HCEC 1CT (cell line): ENCODE data around the gene DICER1.
A peak's percentile ranks its signal among the peaks of the same experiment; 100 is the strongest.

Experiments
- DNase-seq: peaks from one replicate; pipeline ENCODE4 v3.0.0-alpha.2; 2017

DICER1 gene

GRCh38 chr14:95117937-95118721 lies 39.2 kb downstream of the DICER1 start:
- no peak for DNase-seq

DNA sequence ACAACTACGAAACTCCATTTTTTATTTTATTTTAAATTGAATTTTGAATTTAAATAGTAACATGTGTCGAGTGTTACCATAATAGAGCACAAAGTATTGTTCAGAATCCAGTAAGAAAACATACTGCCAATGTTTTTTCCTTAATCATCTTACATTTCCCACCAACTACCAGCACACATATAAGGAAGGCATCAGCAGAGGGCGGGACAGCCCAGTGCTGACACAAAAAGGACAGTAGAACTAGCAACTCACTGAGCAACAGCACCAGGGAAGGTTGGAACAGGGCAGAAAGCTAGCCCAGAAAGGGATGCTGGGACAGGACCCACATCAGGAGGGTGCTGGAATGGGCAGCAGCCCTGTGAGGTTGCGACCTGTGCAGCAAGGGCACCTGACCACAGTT lies 43.9 kb downstream of the DICER1 start:
- no peak for DNase-seq

GRCh38 chr14:95111507-95112164 lies 45.7 kb downstream of the DICER1 start:
- DNase-seq, result no peak

DNA sequence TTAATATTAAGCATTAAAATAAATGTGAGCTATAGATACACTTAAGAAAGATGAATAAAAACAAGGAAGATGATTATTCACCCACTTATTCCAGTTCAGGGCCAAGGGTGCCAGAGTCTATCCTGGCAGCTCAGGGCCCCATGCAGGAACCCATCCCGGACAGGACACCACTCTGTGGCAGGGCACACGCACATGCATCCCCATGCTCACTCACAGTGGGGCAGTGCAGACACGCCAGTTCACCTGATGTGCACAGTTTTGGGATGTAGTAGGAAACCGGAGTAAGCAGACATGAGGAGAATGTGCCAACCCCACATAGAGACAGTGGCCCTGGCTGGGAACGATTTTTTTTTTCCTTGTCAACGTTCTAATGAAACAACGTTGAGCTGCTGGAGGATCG lies 47.2 kb downstream of the DICER1 start:
- DNase-seq, result no peak

- no peak for DNase-seq
These were observed 49.6 kb downstream of the DICER1 start for GRCh38 chr14:95107711-95108110.

GRCh38 chr14:95106971-95107370 lies 50.4 kb downstream of the DICER1 start:
- DNase-seq, result peak; percentile 15

- no peak for DNase-seq
These were observed 52.4 kb downstream of the DICER1 start for GRCh38 chr14:95104911-95105310.

- DNase-seq, result no peak
These were observed 54.7 kb downstream of the DICER1 start for GRCh38 chr14:95102680-95103044.

DNA sequence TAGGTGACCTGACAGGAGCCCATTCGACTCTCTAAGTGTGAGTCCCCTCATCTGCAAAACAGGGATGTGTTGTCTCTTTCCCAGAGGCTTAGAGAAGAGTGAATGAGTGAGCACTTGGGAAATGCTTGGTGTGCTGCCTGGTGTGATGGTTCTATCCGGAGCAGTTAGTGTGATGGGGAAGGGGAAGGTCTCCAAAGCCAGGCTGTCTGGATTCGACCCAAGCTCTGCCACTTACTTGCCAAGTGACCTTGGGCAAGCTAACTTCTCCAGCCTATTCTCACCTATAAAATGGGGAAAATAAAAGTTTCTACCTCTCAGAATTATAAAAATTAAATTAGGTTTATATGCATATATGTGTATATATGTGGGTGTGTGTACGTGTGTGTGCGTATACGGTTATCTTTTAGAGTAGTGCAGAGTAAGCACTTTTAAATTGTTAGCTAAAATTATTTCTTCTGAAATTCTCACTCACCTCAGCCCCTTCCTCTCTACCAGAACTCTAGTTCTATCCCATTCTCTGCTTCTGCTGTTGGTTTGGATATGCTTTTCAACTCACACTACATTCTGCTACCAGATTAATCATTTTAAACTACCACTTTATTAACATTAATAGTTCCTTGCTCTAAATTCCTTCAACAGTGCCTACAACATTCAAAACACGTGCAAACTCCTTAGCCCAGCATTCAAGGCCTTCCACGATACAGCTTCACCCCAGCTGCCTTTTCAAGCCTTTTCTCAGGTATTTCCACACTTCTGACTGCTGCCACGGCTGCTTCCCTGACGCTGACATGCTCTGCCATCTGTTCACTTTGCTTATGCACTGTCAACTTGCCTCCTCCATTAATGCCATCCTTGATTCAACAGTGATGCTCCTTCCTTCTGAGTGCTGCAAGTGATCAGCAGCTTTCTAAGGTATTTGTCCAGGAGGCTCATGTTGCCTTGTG lies 55.3 kb downstream of the DICER1 start:
- DNase-seq, result no peak

- peak; percentile 54 for DNase-seq
These were observed 58.2 kb downstream of the DICER1 start for GRCh38 chr14:95098984-95099599.

- no peak for DNase-seq
These were observed 59.9 kb downstream of the DICER1 start for GRCh38 chr14:95097385-95097784.

DNA sequence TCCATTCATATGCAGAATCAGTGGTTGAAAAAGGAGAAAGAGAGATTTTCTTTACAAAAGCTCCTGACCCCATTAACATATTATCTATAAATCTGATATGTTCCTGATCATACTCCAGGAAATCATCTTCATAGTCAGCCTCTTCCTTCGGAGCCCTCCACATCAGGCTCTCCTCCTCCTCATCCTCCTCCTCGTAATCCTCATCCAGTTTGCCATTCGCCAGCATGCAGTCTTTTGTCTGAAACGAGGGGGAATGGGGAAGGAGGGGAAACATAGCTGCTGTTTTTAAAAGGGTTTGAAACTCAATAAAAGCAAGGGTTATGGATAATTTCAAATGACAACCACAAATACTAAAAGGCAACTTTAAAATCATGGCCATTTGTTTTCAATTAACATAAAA lies 60.9 kb downstream of the DICER1 start:
- no peak for DNase-seq

DNA sequence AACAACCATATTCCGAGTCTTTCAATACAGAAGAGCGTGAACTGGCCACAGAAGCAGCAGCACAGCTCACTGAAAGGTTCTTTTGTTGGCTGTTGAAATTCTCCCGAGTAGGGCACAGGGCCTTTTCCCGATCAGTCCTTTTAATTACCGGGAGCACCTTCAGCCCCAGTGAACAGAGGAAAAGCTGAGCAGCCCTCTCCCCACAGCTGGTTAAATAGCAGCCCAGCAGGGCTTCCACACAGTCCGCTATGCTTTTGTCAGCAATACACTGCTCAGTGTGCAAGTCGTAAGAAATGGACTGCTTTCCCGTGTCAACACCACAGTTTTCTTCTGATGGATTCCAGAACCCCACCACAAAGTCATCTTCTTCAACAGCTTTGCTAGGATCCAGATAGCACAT lies 61.3 kb downstream of the DICER1 start:
- DNase-seq, result no peak

GRCh38 chr14:95092723-95093122 lies 64.6 kb downstream of the DICER1 start:
- DNase-seq, result no peak

GRCh38 chr14:95091581-95091980 lies 65.7 kb downstream of the DICER1 start:
- no peak for DNase-seq

GRCh38 chr14:95088665-95089064 lies 68.7 kb downstream of the DICER1 start:
- no peak for DNase-seq

DNA sequence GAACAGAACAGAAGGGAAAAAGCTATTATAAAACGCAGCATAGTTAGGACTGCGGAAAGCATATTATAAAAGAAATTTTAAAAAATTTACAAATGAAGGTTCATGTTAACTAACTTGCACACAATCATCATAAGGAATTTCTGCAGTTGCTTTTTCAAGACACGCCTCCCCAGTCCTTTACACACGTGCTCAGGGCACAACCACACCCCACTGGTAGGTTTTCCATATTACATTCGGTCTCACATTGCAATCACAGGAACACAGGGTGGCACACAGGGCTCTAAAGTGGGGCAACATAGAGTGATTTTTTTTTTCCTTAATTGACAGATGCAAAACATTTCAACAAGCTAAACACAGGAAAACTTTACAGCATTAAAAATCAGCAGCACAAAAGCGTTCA lies 69.7 kb downstream of the DICER1 start:
- no peak for DNase-seq

GRCh38 chr14:95085321-95085720 lies 72.0 kb downstream of the DICER1 start:
- DNase-seq, result no peak

GRCh38 chr14:95078867-95079266 lies 78.5 kb downstream of the DICER1 start:
- DNase-seq, result no peak

- DNase-seq, result no peak
These were observed 80.0 kb downstream of the DICER1 start for GRCh38 chr14:95077345-95077744.

GRCh38 chr14:95075789-95076188 lies 81.5 kb downstream of the DICER1 start:
- no peak for DNase-seq

- no peak for DNase-seq
These were observed 83.4 kb downstream of the DICER1 start for GRCh38 chr14:95073947-95074346.

DNA sequence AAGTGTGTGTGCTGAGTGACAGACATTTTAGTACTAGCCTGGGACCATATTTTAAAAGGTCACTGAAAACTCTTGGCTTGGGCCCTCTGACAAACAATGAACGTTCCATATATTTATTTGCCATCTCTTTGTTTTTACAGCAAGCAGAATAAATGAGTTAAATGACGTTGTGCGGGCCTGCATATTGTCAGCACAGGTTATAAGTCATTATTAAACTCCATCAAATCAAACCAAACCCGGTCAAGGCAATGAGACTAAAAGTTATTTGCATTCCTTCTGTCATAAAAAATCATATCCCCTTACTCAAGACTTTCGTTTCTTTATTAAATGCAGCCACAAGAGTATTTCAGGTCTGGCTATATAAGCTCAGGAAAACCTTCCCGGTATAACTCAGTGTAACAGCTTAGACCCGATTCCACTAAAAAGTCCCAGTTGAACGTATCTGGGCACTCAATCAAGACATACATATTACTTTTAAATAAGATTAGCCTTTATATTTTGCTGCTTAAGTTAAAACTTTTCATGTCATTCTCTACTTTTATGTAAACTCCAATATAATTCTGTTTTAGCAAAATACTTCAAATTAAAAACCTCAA lies 84.9 kb downstream of the DICER1 start:
- no peak for DNase-seq
